HG02571 (cell line): Measurements from ENCODE around the gene POLR1H.
A peak's percentile ranks its signal among the peaks of the same experiment; 100 is the strongest.
"Not testable (repeated sequence)": the region's sequence is repeated elsewhere in the genome, so short reads cannot be mapped to it uniquely, and the experiment has no call there.

Experiments
- ATAC-seq: cut with Tn5 transposase; IDR thresholded peaks from one replicate; pipeline ENCODE4 v1.9.1; 2021; ENCODE audit warnings: mild to moderate bottlenecking, moderate library complexity; ENCODE audit not compliant: unreplicated experiment

Gene POLR1H

GRCh38 chr6:30061092-30061857, at the start of gene POLR1H:
Gene POLR1H (plus strand): TSS chr6:30061265. CDS start chr6:30061525, 260 bp downstream.
- ATAC-seq, result peak; percentile 87

GRCh38 chr6:30013291-30013922, 47.7 kb upstream of the POLR1H start:
- ATAC-seq, result no peak

GRCh38 chr6:30019819-30020218, 41.2 kb upstream of the POLR1H start:
- no peak for ATAC-seq

- no peak for ATAC-seq
Observed at GRCh38 chr6:30020626-30021025, 40.4 kb upstream of the POLR1H start.

GRCh38 chr6:30022189-30022588, 38.9 kb upstream of the POLR1H start:
- no peak for ATAC-seq

GRCh38 chr6:30022712-30023111, 38.4 kb upstream of the POLR1H start:
- not testable (repeated sequence) for ATAC-seq

- no peak for ATAC-seq
Observed at GRCh38 chr6:30025186-30025585, 35.9 kb upstream of the POLR1H start.

GRCh38 chr6:30029588-30029987, 31.5 kb upstream of the POLR1H start:
- ATAC-seq, result no peak

GRCh38 chr6:30031381-30031780, 29.7 kb upstream of the POLR1H start:
- ATAC-seq, result no peak

- not testable (repeated sequence) for ATAC-seq
Observed at GRCh38 chr6:30033440-30033839, 27.6 kb upstream of the POLR1H start.

GRCh38 chr6:30035784-30036183, 25.3 kb upstream of the POLR1H start:
- no peak for ATAC-seq

- no peak for ATAC-seq
Observed at GRCh38 chr6:30037182-30037788, 23.8 kb upstream of the POLR1H start.

- no peak for ATAC-seq
Observed at GRCh38 chr6:30041221-30041620, 19.8 kb upstream of the POLR1H start.

GRCh38 chr6:30041821-30042220, 19.2 kb upstream of the POLR1H start:
- no peak for ATAC-seq

GRCh38 chr6:30042476-30042875, 18.6 kb upstream of the POLR1H start:
- ATAC-seq, result no peak

- ATAC-seq, result no peak
Observed at GRCh38 chr6:30042914-30043313, 18.2 kb upstream of the POLR1H start.

- no peak for ATAC-seq
Observed at GRCh38 chr6:30043744-30044143, 17.3 kb upstream of the POLR1H start.

GRCh38 chr6:30044630-30045029, 16.4 kb upstream of the POLR1H start:
- no peak for ATAC-seq

- ATAC-seq, result no peak
Observed at GRCh38 chr6:30047220-30047619, 13.8 kb upstream of the POLR1H start.

GRCh38 chr6:30053682-30054081, 7.4 kb upstream of the POLR1H start:
- ATAC-seq, result no peak

GRCh38 chr6:30055513-30055912, 5.6 kb upstream of the POLR1H start:
- ATAC-seq, result no peak

- ATAC-seq, result peak; percentile 17
Observed at GRCh38 chr6:30060606-30061091, 416 bp upstream of the POLR1H start.
